CD14-positive monocyte (primary cell): ENCODE results near the gene STK11. TPM values are rescaled to one million over a fixed set of nuclear protein-coding genes. Genes with fewer than 3 reads are reported as not detected.
A peak's percentile ranks its signal among the peaks of the same experiment; 100 is the strongest.

Experiments used
- DNase-seq, 3 donors: peaks; one replicate each; pipeline ENCODE4 v3.0.0-alpha.2; 2011 to 2022
- H2AFZ ChIP-seq: 2 replicates; pipeline ENCODE4 v1.6.0; 2012; ENCODE audit warnings: mild to moderate bottlenecking, low read depth, low read length, inconsistent platforms; ENCODE audit not compliant: insufficient read depth, poor library complexity, severe bottlenecking
- H3K27ac ChIP-seq, 2 donors: 1 replicate in 1 of 2; 2 replicates in 1 of 2; pipeline ENCODE4 v1.5.1; 2012 to 2013; ENCODE audit warnings: low read length in 2 of 2, control low read depth in 1 of 2, inconsistent platforms in 1 of 2, low read depth in 1 of 2, mild to moderate bottlenecking in 1 of 2
- H3K27me3 ChIP-seq, 2 donors: one replicate each; pipeline versions ENCODE4 v1.6.0 to v1.6.1; 2011 to 2013; ENCODE audit warnings: low read length in 2 of 2; ENCODE audit not compliant: control insufficient read depth in 2 of 2, insufficient read depth in 2 of 2
- H3K36me3 ChIP-seq, 2 donors: replicated peaks in 1 of 2; 1 replicate in 1 of 2; 2 replicates in 1 of 2; pipeline versions ENCODE4 v1.5.1 to v1.6.1; 2012 to 2013; ENCODE audit warnings: low read length in 2 of 2, control low read depth in 1 of 2, inconsistent platforms in 1 of 2, mild to moderate bottlenecking in 1 of 2; ENCODE audit not compliant: insufficient read depth in 2 of 2, control insufficient read depth in 1 of 2
- H3K4me1 ChIP-seq, 2 donors: 1 replicate in 1 of 2; 2 replicates in 1 of 2; pipeline versions ENCODE4 v1.5.1 to v1.6.1; 2012 to 2013; ENCODE audit warnings: low read length in 2 of 2, control low read depth in 1 of 2, inconsistent platforms in 1 of 2, mild to moderate bottlenecking in 1 of 2, moderate library complexity in 1 of 2; ENCODE audit not compliant: insufficient read depth in 2 of 2, control insufficient read depth in 1 of 2
- H3K4me2 ChIP-seq: replicated peaks from 2 replicates; pipeline ENCODE3; 2012; ENCODE audit warnings: low read length, moderate library complexity, mild to moderate bottlenecking; ENCODE audit not compliant: poor library complexity, severe bottlenecking; ENCODE audit errors: extremely low read depth
- H3K4me3 ChIP-seq, 3 experiments: fragments of 200-600 bp in 1 of 3; sonication (generic) in 1 of 3; replicated peaks in 1 of 3; 1 replicate in 2 of 3; 2 replicates in 1 of 3; pipeline ENCODE4 v1.5.1; 2011 to 2013; ENCODE audit warnings: low read length in 3 of 3, mild to moderate bottlenecking in 3 of 3, control low read depth in 2 of 3, low read depth in 2 of 3, inconsistent platforms in 1 of 3, moderate library complexity in 1 of 3
- H3K79me2 ChIP-seq: 2 replicates; pipeline ENCODE4 v1.6.0; 2012; ENCODE audit warnings: mild to moderate bottlenecking, control low read depth, inconsistent platforms, low read length, moderate library complexity; ENCODE audit not compliant: insufficient read depth
- H3K9ac ChIP-seq: 2 replicates; pipeline ENCODE4 v1.6.0; 2017; ENCODE audit warnings: low read length, mild to moderate bottlenecking; ENCODE audit not compliant: insufficient read depth, poor library complexity, severe bottlenecking
- H3K9me3 ChIP-seq, 2 donors: replicated peaks in 1 of 2; 1 replicate in 1 of 2; 2 replicates in 1 of 2; pipeline versions ENCODE4 v1.5.1 to v1.6.1; 2012 to 2013; ENCODE audit warnings: low read length in 2 of 2, control low read depth in 1 of 2; ENCODE audit not compliant: control insufficient read depth in 1 of 2, insufficient read depth in 1 of 2
- H4K20me1 ChIP-seq: 2 replicates; pipeline ENCODE4 v1.6.0; 2012; ENCODE audit warnings: mild to moderate bottlenecking, low read length, control low read depth, moderate library complexity; ENCODE audit not compliant: insufficient read depth
- H3K27ac Mint-ChIP-seq, 7 donors: one replicate each; pipeline ENCODE4 v1.8.0; 2020; ENCODE audit warnings: mild to moderate bottlenecking in 7 of 7, mixed read lengths in 7 of 7, moderate library complexity in 6 of 7, inconsistent platforms in 2 of 7
- H3K27me3 Mint-ChIP-seq, 3 donors: one replicate each; pipeline ENCODE4 v1.8.0; 2021 to 2022; ENCODE audit warnings: low read depth in 3 of 3, mild to moderate bottlenecking in 3 of 3, mixed read lengths in 3 of 3, moderate library complexity in 3 of 3, inconsistent platforms in 1 of 3
- H3K36me3 Mint-ChIP-seq, 2 donors: one replicate each; pipeline ENCODE4 v1.8.0; 2020; ENCODE audit warnings: mixed read lengths in 2 of 2, inconsistent platforms in 1 of 2, mild to moderate bottlenecking in 1 of 2
- H3K4me1 Mint-ChIP-seq: one replicate; pipeline ENCODE4 v1.8.0; 2020; ENCODE audit warnings: mild to moderate bottlenecking, mixed read lengths
- H3K4me3 Mint-ChIP-seq, 2 donors: one replicate each; pipeline ENCODE4 v1.8.0; 2020; ENCODE audit warnings: mild to moderate bottlenecking in 2 of 2, mixed read lengths in 2 of 2, moderate library complexity in 1 of 2
- H3K9me3 Mint-ChIP-seq, 7 donors: one replicate each; pipeline ENCODE4 v1.8.0; 2020 to 2022; ENCODE audit warnings: mixed read lengths in 7 of 7, mild to moderate bottlenecking in 6 of 7, moderate library complexity in 6 of 7, inconsistent platforms in 2 of 7
- CTCF ChIP-seq: fragments of 200-600 bp; IDR thresholded peaks from one replicate; pipeline ENCODE4 v1.8.0; 2022; ENCODE audit warnings: antibody characterized with exemption, mild to moderate bottlenecking
- WGBS: methylation state at CpG from one replicate; pipeline ENCODE4 v1.1.5; 2013; ENCODE audit warnings: missing lambda C conversion rate; ENCODE audit not compliant: insufficient coverage; 5-methylcytosine and 5-hydroxymethylcytosine counted together
- intact Hi-C, 2 donors: fragments of 100-400 bp; cut with micrococcal nuclease; formaldehyde crosslinking; loops; one replicate each; pipeline versions ENCODE4 v1.15.0 to v1.15.1; 2023
- polyA plus RNA-seq, 3 donors: library from polyadenylated mRNA; depleted of rRNA in 1 of 3; unstranded in 2 of 3; stranded (reverse) in 1 of 3; fragments of 300-500 nt in 2 of 3; fragments of >200 nt in 1 of 3; fragmentation: Illumina TruSeq in 2 of 3; gene quantifications; 1 replicate in 2 of 3; 2 replicates in 1 of 3; pipeline ENCODE4 v1.2.3, GENCODE V29; 2012 to 2021

Gene STK11
- polyA plus RNA-seq, 3 donors: 6.2 to 72.1 (median 15.4) TPM

DNA sequence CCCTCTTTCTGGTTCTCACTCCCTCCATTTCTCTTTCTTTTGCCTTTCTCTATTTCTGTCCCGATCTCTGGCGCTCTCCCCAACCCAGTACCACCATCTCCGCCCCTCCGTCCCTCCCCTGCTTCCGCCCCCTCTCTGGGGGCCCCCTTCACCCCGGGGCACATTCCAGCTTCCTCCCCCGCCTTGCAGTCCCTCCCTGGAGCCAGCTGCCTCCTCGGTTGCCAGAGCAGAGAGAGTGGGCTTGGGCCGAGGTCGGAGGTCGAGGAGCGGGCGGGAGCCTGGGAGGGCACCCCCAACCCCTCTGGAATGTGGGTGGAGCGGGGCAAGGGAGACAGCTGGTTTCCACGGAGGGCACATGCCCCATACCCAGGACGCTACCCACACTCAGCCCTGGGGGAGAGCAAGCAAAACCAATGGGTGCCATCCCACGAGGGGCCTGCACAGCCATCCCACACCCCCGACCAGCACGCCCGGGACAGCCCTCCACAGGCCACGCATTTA, 57.1 kb downstream of the STK11 start:
- intact Hi-C loops: no loop called here
- Mint-ChIP-seq H3K4me1 (peaks cover 56% of the 10 kb centered on the region), H3K36me3 (peaks cover 6 to 13% of the 10 kb centered on the region in 2 donors), H3K9me3 (peaks cover 0 to 2% (median 0%) of the 10 kb centered on the region in 7 donors), H3K27ac (peak overlapping the region in 4 of 7 donors; percentile 11 to 74 (median 38)), H3K4me3 (peak overlapping the region; percentile 15 to 16), H3K27me3 (peaks cover 10 to 20% (median 14%) of the 10 kb centered on the region in 3 donors)
- peak overlapping the region in 1 of 3 experiments; percentile 93 for H3K4me3 ChIP-seq
- peaks cover 37% of the 10 kb centered on the region for H4K20me1 ChIP-seq
- H3K36me3 ChIP-seq: peaks cover 5 to 7% of the 10 kb centered on the region in 2 donors
- H3K27ac ChIP-seq: no peak overlapping the region
- peak overlapping the region; percentile 87 for H3K9ac ChIP-seq
- H3K79me2 ChIP-seq: peaks cover 24% of the 10 kb centered on the region
- peaks cover 0 to 7% of the 10 kb centered on the region in 2 donors for H3K27me3 ChIP-seq
- 26% methylated on average over 13 of the region's 21 CpGs for WGBS
- H3K9me3 ChIP-seq: no peaks in the 10 kb centered on the region
- TF ChIP-seq CTCF: no peak
- DNase-seq: no peak
- no peak overlapping the region for H2AFZ ChIP-seq
- peaks cover 67 to 80% of the 10 kb centered on the region in 2 donors for H3K4me1 ChIP-seq
- peak overlapping the region; percentile 95 for H3K4me2 ChIP-seq

GRCh38 chr19:1263188-1263587, 57.6 kb downstream of the STK11 start:
- DNase-seq: no peak
- peaks cover 0 to 2% (median 0%) of the 10 kb centered on the region in 7 donors for H3K9me3 Mint-ChIP-seq
- peaks cover 12 to 22% (median 14%) of the 10 kb centered on the region in 3 donors for H3K27me3 Mint-ChIP-seq
- no peak overlapping the region for H3K9ac ChIP-seq
- peaks cover 37% of the 10 kb centered on the region for H4K20me1 ChIP-seq
- H3K4me3 Mint-ChIP-seq: peak overlapping the region in 1 of 2 donors; percentile 34
- peaks cover 21% of the 10 kb centered on the region for H3K79me2 ChIP-seq
- peaks cover 0 to 8% of the 10 kb centered on the region in 2 donors for H3K27me3 ChIP-seq
- peak overlapping the region in 5 of 7 donors; percentile 54 to 88 (median 69) for H3K27ac Mint-ChIP-seq
- intact Hi-C loops: no loop called here
- WGBS: 90% methylated on average over 1 of the region's 5 CpGs
- peaks cover under 1 to 2% of the 10 kb centered on the region in 2 donors for H3K36me3 ChIP-seq
- no peak overlapping the region for H3K4me3 ChIP-seq
- H3K27ac ChIP-seq: no peak overlapping the region
- peaks cover 5 to 8% of the 10 kb centered on the region in 2 donors for H3K36me3 Mint-ChIP-seq
- H3K4me1 Mint-ChIP-seq: peaks cover 55% of the 10 kb centered on the region
- no peak overlapping the region for H2AFZ ChIP-seq
- H3K9me3 ChIP-seq: no peaks in the 10 kb centered on the region
- TF ChIP-seq CTCF: no peak
- no peak overlapping the region for H3K4me2 ChIP-seq
- peaks cover 67 to 80% of the 10 kb centered on the region in 2 donors for H3K4me1 ChIP-seq
